Duodenal mucosa (tissue), 2 donors: ENCODE results near the gene DIP2C.
A peak's percentile ranks its signal among the peaks of the same experiment; 100 is the strongest.

Source experiments
- H3K27ac ChIP-seq: one replicate; pipeline ENCODE4 v1.7.0; 2013; ENCODE audit warnings: low read depth, low read length
- H3K27me3 ChIP-seq, 2 donors: one replicate each; pipeline ENCODE4 v1.7.0; 2013; ENCODE audit warnings: low read length in 2 of 2, control low read depth in 1 of 2; ENCODE audit not compliant: insufficient read depth in 2 of 2, control insufficient read depth in 1 of 2
- H3K36me3 ChIP-seq, 2 donors: one replicate each; pipeline ENCODE4 v1.7.0; 2013; ENCODE audit warnings: low read length in 2 of 2, control low read depth in 1 of 2; ENCODE audit not compliant: insufficient read depth in 2 of 2, control insufficient read depth in 1 of 2
- H3K4me1 ChIP-seq, 2 donors: one replicate each; pipeline ENCODE4 v1.7.0; 2013; ENCODE audit warnings: low read length in 2 of 2, control low read depth in 1 of 2; ENCODE audit not compliant: insufficient read depth in 2 of 2, control insufficient read depth in 1 of 2
- H3K4me3 ChIP-seq, 2 donors: one replicate each; pipeline ENCODE4 v1.7.0; 2013; ENCODE audit warnings: low read length in 2 of 2, low read depth in 1 of 2
- H3K9ac ChIP-seq, 2 donors: one replicate each; pipeline ENCODE4 v1.7.0; 2013; ENCODE audit warnings: low read length in 2 of 2, low read depth in 1 of 2
- H3K9me3 ChIP-seq, 2 donors: one replicate each; pipeline ENCODE4 v1.7.0; 2013; ENCODE audit warnings: low read length in 2 of 2, control low read depth in 1 of 2; ENCODE audit not compliant: control insufficient read depth in 1 of 2

DIP2C gene

GRCh38 chr10:628386-629045 lies 61.0 kb downstream of the DIP2C start:
- H3K4me1 ChIP-seq, result peaks cover 0 to 4% of the 10 kb centered on the region in 2 donors
- no peaks in the 10 kb centered on the region for H3K36me3 ChIP-seq
- no peak overlapping the region for H3K9ac ChIP-seq
- H3K27me3 ChIP-seq, result no peaks in the 10 kb centered on the region
- H3K4me3 ChIP-seq, result no peak overlapping the region
- H3K27ac ChIP-seq, result no peak overlapping the region
- H3K9me3 ChIP-seq, result no peaks in the 10 kb centered on the region

- no peaks in the 10 kb centered on the region for H3K36me3 ChIP-seq
- no peak overlapping the region for H3K27ac ChIP-seq
- H3K27me3 ChIP-seq, result no peaks in the 10 kb centered on the region
- H3K4me1 ChIP-seq, result peaks cover 4 to 13% of the 10 kb centered on the region in 2 donors
- H3K4me3 ChIP-seq, result no peak overlapping the region
- no peak overlapping the region for H3K9ac ChIP-seq
- no peaks in the 10 kb centered on the region for H3K9me3 ChIP-seq
Measured at GRCh38 chr10:627032-627992, 62.2 kb downstream of the DIP2C start.

- Histone ChIP-seq H3K9me3 (no peaks in the 10 kb centered on the region), H3K9ac (no peak overlapping the region), H3K27ac (peak overlapping the region; percentile 71), H3K4me1 (peaks cover 4 to 17% of the 10 kb centered on the region in 2 donors), H3K27me3 (no peaks in the 10 kb centered on the region), H3K36me3 (no peaks in the 10 kb centered on the region), H3K4me3 (no peak overlapping the region)
Measured at GRCh38 chr10:625751-626711, 63.4 kb downstream of the DIP2C start.

GRCh38 chr10:625333-625696 lies 64.2 kb downstream of the DIP2C start:
- no peak overlapping the region for H3K9ac ChIP-seq
- H3K4me3 ChIP-seq, result no peak overlapping the region
- H3K27ac ChIP-seq, result peak overlapping the region; percentile 71
- no peaks in the 10 kb centered on the region for H3K27me3 ChIP-seq
- H3K4me1 ChIP-seq, result peaks cover 4 to 17% of the 10 kb centered on the region in 2 donors
- H3K36me3 ChIP-seq, result no peaks in the 10 kb centered on the region
- H3K9me3 ChIP-seq, result no peaks in the 10 kb centered on the region

- H3K27ac ChIP-seq, result peak overlapping the region; percentile 71
- H3K4me3 ChIP-seq, result no peak overlapping the region
- H3K9ac ChIP-seq, result no peak overlapping the region
Measured at GRCh38 chr10:624605-625332, 64.7 kb downstream of the DIP2C start.

GRCh38 chr10:624312-624604 lies 65.2 kb downstream of the DIP2C start:
- H3K4me3 ChIP-seq, result no peak overlapping the region
- peaks cover 4 to 17% of the 10 kb centered on the region in 2 donors for H3K4me1 ChIP-seq
- H3K27ac ChIP-seq, result peak overlapping the region; percentile 71

More at GRCh38 chr10:624605-625332, 64.7 kb downstream of the DIP2C start:
- no peaks in the 10 kb centered on the region for H3K36me3 ChIP-seq
- no peaks in the 10 kb centered on the region for H3K27me3 ChIP-seq
- no peaks in the 10 kb centered on the region for H3K9me3 ChIP-seq
- peaks cover 4 to 17% of the 10 kb centered on the region in 2 donors for H3K4me1 ChIP-seq

GRCh38 chr10:623477-624311 lies 65.8 kb downstream of the DIP2C start:
- Histone ChIP-seq H3K27me3 (no peaks in the 10 kb centered on the region), H3K9me3 (no peaks in the 10 kb centered on the region), H3K36me3 (no peaks in the 10 kb centered on the region), H3K27ac (peak overlapping the region; percentile 71), H3K9ac (no peak overlapping the region), H3K4me1 (peaks cover 4 to 17% of the 10 kb centered on the region in 2 donors), H3K4me3 (no peak overlapping the region)

More at GRCh38 chr10:624312-624604, 65.2 kb downstream of the DIP2C start:
- Histone ChIP-seq H3K27me3 (no peaks in the 10 kb centered on the region), H3K36me3 (no peaks in the 10 kb centered on the region), H3K9ac (no peak overlapping the region), H3K9me3 (no peaks in the 10 kb centered on the region)

GRCh38 chr10:623014-623413 lies 66.5 kb downstream of the DIP2C start:
- H3K27me3 ChIP-seq, result peaks cover 0 to 3% of the 10 kb centered on the region in 2 donors
- no peaks in the 10 kb centered on the region for H3K9me3 ChIP-seq
- peaks cover 4 to 17% of the 10 kb centered on the region in 2 donors for H3K4me1 ChIP-seq
- no peak overlapping the region for H3K27ac ChIP-seq
- no peaks in the 10 kb centered on the region for H3K36me3 ChIP-seq
- no peak overlapping the region for H3K4me3 ChIP-seq
- H3K9ac ChIP-seq, result no peak overlapping the region
